A673 (cell line): ENCODE results near the gene NELL1. TPM values are rescaled to one million over a fixed set of nuclear protein-coding genes. Genes with fewer than 3 reads are reported as not detected.

ENCODE experiments used
- BruUV-seq: library from RNA; stranded (reverse); fragments of 400-500 nt; replicated peaks from 2 replicates; lab custom pipeline; 2021; lab: Mats Ljungman, UMichigan
- CTCF ChIA-PET: fragments of 300-600 bp; sonication (Branson Sonifier 250); formaldehyde crosslinking; loops from one replicate; lab custom pipeline; 2022; ENCODE audit warnings: antibody characterized with exemption; lab: Charles Lee
- POLR2A ChIA-PET: fragments of 300-600 bp; sonication (Branson Sonifier 250); formaldehyde crosslinking; loops from one replicate; lab custom pipeline; 2022; ENCODE audit warnings: antibody characterized with exemption; ENCODE audit not compliant: low non-redundant PET; lab: Charles Lee
- DNase-seq: peaks from one replicate; pipeline ENCODE4 v3.0.0-alpha.2; 2015; ENCODE audit warnings: low spot score
- H3K27ac ChIP-seq: fragments of 200-600 bp; sonication (generic); 2 replicates; pipeline ENCODE4 v1.5.1; 2016; ENCODE audit warnings: mixed run types, low read depth, mild to moderate bottlenecking, mixed read lengths, antibody characterized with exemption, low read length; ENCODE audit not compliant: poor library complexity, severe bottlenecking
- H3K27me3 ChIP-seq: fragments of 200-600 bp; sonication (generic); replicated peaks from 2 replicates; pipeline ENCODE4 v1.6.1; 2017; ENCODE audit warnings: mixed run types, low read depth, mild to moderate bottlenecking, mixed read lengths, antibody characterized with exemption, low read length; ENCODE audit not compliant: insufficient read depth, poor library complexity
- H3K36me3 ChIP-seq: fragments of 200-600 bp; sonication (generic); 2 replicates; pipeline ENCODE4 v1.6.1; 2016; ENCODE audit warnings: mixed run types, mild to moderate bottlenecking, mixed read lengths, antibody characterized with exemption, low read length; ENCODE audit not compliant: insufficient read depth, poor library complexity, severe bottlenecking
- H3K4me1 ChIP-seq: fragments of 200-600 bp; sonication (generic); 2 replicates; pipeline ENCODE4 v1.6.1; 2017; ENCODE audit warnings: mixed run types, mild to moderate bottlenecking, mixed read lengths, antibody characterized with exemption, low read length; ENCODE audit not compliant: insufficient read depth, poor library complexity, severe bottlenecking
- H3K4me3 ChIP-seq: fragments of 200-600 bp; sonication (generic); 2 replicates; pipeline ENCODE4 v1.5.1; 2016; ENCODE audit warnings: low read depth, mixed run types, mild to moderate bottlenecking, mixed read lengths, low read length; ENCODE audit not compliant: poor library complexity, severe bottlenecking
- H3K9me3 ChIP-seq: fragments of 200-600 bp; sonication (generic); 2 replicates; pipeline ENCODE4 v1.6.1; 2016; ENCODE audit warnings: mixed run types, low read depth, mild to moderate bottlenecking, mixed read lengths, antibody characterized with exemption, low read length; ENCODE audit not compliant: poor library complexity, severe bottlenecking
- CTCF ChIP-seq: fragments of 300-800, 200-600 bp; sonication (generic); conservative IDR thresholded peaks from 2 replicates; pipeline ENCODE4 v1.5.1; 2017; ENCODE audit warnings: low read depth, mild to moderate bottlenecking, antibody characterized with exemption, low read length, moderate library complexity, mixed read lengths
- EZH2 ChIP-seq: fragments of 200-600 bp; sonication (generic); IDR thresholded peaks from 2 replicates; pipeline ENCODE4 v1.6.1; 2017; ENCODE audit warnings: borderline replicate concordance, low read depth, mild to moderate bottlenecking, mixed read lengths, antibody characterized with exemption, low read length; ENCODE audit not compliant: poor library complexity, severe bottlenecking
- intact Hi-C: fragments of 100-400 bp; cut with micrococcal nuclease; formaldehyde crosslinking; loops from one replicate; pipeline ENCODE4 v1.10.0; 2022; ENCODE audit not compliant: unreplicated experiment
- total RNA-seq: library from RNA; stranded (reverse); gene quantifications from 2 replicates; pipeline ENCODE4 v1.2.3, GENCODE V29; 2021

Gene NELL1
- total RNA-seq, 1 experiment from 2014 or later, result 0.32 TPM

- Histone ChIP-seq H3K4me3 (no peak overlapping the region), H3K9me3 (no peaks in the 10 kb centered on the region), H3K27ac (no peak overlapping the region), H3K36me3 (no peaks in the 10 kb centered on the region), H3K27me3 (no peaks in the 10 kb centered on the region), H3K4me1 (no peaks in the 10 kb centered on the region)
- ChIA-PET CTCF (no interaction called here), POLR2A (no interaction called here)
- BruUV-seq, result no TSS peak
- TF ChIP-seq CTCF (no peak), EZH2 (no peak)
- intact Hi-C loops, result no loop called here
- DNase-seq, result no peak
These were observed 152.1 kb downstream of the NELL1 start for GRCh38 chr11:20821470-20821869.

- Histone ChIP-seq H3K36me3 (no peaks in the 10 kb centered on the region), H3K4me3 (no peak overlapping the region), H3K27ac (no peak overlapping the region), H3K4me1 (no peaks in the 10 kb centered on the region), H3K27me3 (no peaks in the 10 kb centered on the region), H3K9me3 (no peaks in the 10 kb centered on the region)
- intact Hi-C loops, result no loop called here
- no peak for TF ChIP-seq CTCF
- TF ChIP-seq EZH2, result no peak
- no TSS peak for BruUV-seq
- CTCF ChIA-PET, result no interaction called here
- POLR2A ChIA-PET, result no interaction called here
- no peak for DNase-seq
These were observed 155.4 kb downstream of the NELL1 start for GRCh38 chr11:20824773-20825172.

DNA sequence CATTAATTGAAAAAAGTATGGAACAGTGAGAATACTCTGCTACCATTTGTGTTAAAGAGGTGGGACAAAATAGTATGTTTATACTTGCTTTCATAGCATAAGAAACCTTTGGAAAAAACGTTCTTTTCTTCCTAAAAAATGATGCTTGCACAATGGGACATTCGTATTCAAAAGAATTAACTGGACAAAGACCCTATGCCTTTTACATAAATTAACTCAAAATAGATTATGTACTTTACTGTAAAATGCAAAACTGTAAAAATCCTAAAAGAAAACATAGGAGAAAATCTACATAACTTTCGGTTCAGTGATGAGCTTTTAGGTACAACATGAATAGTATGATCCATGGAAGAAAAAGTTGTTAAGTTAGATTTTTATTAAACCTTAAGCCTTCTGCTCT is 166.2 kb downstream of the NELL1 start:
- Histone ChIP-seq H3K36me3 (no peaks in the 10 kb centered on the region), H3K27me3 (no peaks in the 10 kb centered on the region), H3K4me1 (no peaks in the 10 kb centered on the region), H3K4me3 (no peak overlapping the region), H3K27ac (no peak overlapping the region), H3K9me3 (no peaks in the 10 kb centered on the region)
- ChIA-PET POLR2A (no interaction called here), CTCF (no interaction called here)
- no TSS peak for BruUV-seq
- no peak for TF ChIP-seq CTCF
- TF ChIP-seq EZH2, result no peak
- DNase-seq, result no peak
- intact Hi-C loops, result no loop called here
